BLaER1 treated with 17β-estradiol and CSF1 and Interleukin-3, amounts not matched to agents 10 nM and 100 nM (cell line): Measurements from ENCODE around the gene SLC15A4.
A peak's percentile ranks its signal among the peaks of the same experiment; 100 is the strongest.

ENCODE experiments used
- H3K27ac ChIP-seq, 11 experiments: shearing (Covaris generic); formaldehyde crosslinking; 2 replicates each; pipeline ENCODE4 v1.8.1; 2022
- H3K27me3 ChIP-seq, 11 experiments: shearing (Covaris generic); formaldehyde crosslinking; 2 replicates each; pipeline ENCODE4 v1.8.1; 2022
- H3K36me3 ChIP-seq, 11 experiments: shearing (Covaris generic); formaldehyde crosslinking; 2 replicates each; pipeline ENCODE4 v1.8.1; 2022
- H3K4me1 ChIP-seq, 10 experiments: shearing (Covaris generic); formaldehyde crosslinking; 2 replicates each; pipeline ENCODE4 v1.8.1; 2022
- H3K4me2 ChIP-seq, 11 experiments: shearing (Covaris generic); formaldehyde crosslinking; 2 replicates each; pipeline ENCODE4 v1.8.1; 2022
- H3K4me3 ChIP-seq, 10 experiments: shearing (Covaris generic); formaldehyde crosslinking; 2 replicates each; pipeline ENCODE4 v1.8.1; 2022
- H3K9ac ChIP-seq, 11 experiments: shearing (Covaris generic); formaldehyde crosslinking; 2 replicates each; pipeline ENCODE4 v1.8.1; 2022
- H3K9me3 ChIP-seq, 11 experiments: shearing (Covaris generic); formaldehyde crosslinking; replicated peaks in 1 of 11; 2 replicates each; pipeline ENCODE4 v1.8.1; 2022
- H4K20me1 ChIP-seq, 11 experiments: shearing (Covaris generic); formaldehyde crosslinking; 2 replicates each; pipeline ENCODE4 v1.8.1; 2022
- Cebpa-rat ChIP-seq, 11 experiments: shearing (Covaris generic); IDR thresholded peaks; 2 replicates each; pipeline ENCODE4 v1.8.1; 2022

Gene SLC15A4

DNA sequence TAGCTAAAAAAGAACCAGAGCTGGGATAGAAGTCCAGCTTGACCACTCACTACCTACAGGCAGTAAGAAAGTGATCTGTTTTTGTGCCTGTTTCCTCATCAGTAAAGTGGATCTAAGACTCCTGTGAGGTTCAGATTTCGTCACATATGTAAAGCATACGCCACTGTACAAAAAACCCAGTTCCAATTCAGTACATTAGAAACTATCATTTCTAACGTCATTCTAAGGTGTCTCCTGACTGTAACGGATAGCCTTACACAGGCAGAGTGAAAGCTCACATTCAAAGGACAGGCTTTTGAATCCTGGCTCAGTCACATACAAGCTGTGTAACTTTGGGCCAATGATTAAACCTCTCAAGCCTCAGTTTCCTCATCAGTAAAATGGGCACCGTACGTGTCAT, 3.5 kb downstream of the SLC15A4 start:
- Histone ChIP-seq H4K20me1 (peaks cover 60 to 81% (median 76%) of the 10 kb centered on the region in 11 experiments), H3K36me3 (peaks cover 4 to 22% (median 14%) of the 10 kb centered on the region in 11 experiments; a peak in 11 of 22 replicates), H3K4me2 (peak overlapping the region; percentile 81 to 98 (median 95); a peak in 21 of 22 replicates), H3K27ac (peak overlapping the region; percentile 3 to 97 (median 49); a peak in 16 of 22 replicates), H3K9ac (peak overlapping the region in 8 of 11 experiments; percentile 6 to 95 (median 33); a peak in 10 of 22 replicates), H3K9me3 (no peaks in the 10 kb centered on the region), H3K27me3 (no peaks in the 10 kb centered on the region), H3K4me3 (0 out of 20 replicates have a peak overlapping the region, but pooled peaks of 1 of the 10 experiments have one; percentile 97), H3K4me1 (peaks cover 78 to 90% (median 88%) of the 10 kb centered on the region in 10 experiments)
- no peak for TF ChIP-seq Cebpa-rat (IDR thresholded peaks at IDR 0.05)

DNA sequence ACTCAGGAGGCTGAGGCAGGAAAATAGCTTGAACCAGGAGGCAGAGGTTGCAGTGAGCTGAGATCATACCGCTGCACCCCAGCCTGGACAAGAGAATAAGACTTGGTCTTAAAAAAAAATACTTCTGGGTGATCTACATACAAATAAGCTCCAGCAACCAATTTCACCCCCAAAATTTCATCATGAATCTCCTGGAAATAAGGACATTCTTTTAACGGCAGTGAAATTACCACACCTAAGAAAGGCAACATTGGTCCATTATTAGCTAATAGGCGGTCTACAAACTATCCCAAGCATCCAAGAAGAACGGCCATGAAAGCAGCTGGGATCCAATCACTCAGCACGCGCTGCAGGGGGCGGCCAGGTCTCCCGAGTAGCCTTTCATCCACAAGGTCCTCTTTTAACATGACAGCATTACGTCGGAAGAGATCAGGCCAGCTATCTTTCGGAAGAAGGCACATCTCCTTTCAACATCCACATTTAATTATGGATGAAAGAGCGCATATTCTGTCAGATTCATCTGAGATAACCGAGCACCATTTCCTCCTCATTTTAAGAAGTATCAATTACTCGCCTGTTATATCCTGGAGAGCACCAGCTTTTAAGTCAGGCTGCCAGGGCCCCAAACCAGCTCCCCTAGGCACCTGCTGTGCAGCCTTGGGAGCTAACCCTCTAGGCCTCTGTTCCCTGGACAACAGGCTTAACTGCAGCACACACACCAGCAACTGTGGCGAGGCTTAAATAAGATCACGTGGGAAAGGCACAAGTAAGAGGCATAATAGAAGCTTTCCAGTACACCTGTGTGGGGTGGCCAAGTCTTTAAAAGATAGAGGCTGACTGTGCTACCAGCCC, 4.2 kb downstream of the SLC15A4 start:
- Histone ChIP-seq H3K4me3 (no peak overlapping the region), H3K36me3 (peaks cover 11 to 29% (median 22%) of the 10 kb centered on the region in 11 experiments), H4K20me1 (peaks cover 68 to 89% (median 83%) of the 10 kb centered on the region in 11 experiments), H3K4me1 (peaks cover 73 to 90% (median 86%) of the 10 kb centered on the region in 10 experiments), H3K9me3 (no peaks in the 10 kb centered on the region; a peak in 1 of 22 replicates), H3K4me2 (peak overlapping the region; percentile 81 to 98 (median 95); a peak in 19 of 22 replicates), H3K27ac (peak overlapping the region in 3 of 11 experiments; percentile 3 to 95 (median 25); a peak in 3 of 22 replicates), H3K27me3 (no peaks in the 10 kb centered on the region), H3K9ac (peak overlapping the region in 3 of 11 experiments; percentile 10 to 95 (median 44); a peak in 3 of 22 replicates)
- TF ChIP-seq Cebpa-rat (IDR thresholded peaks at IDR 0.05), result no peak

GRCh38 chr12:128818065-128819022, 5.4 kb downstream of the SLC15A4 start:
- H3K4me1 ChIP-seq, result peaks cover 70 to 90% (median 85%) of the 10 kb centered on the region in 10 experiments
- no peak for TF ChIP-seq Cebpa-rat (IDR thresholded peaks at IDR 0.05)
- no peaks in the 10 kb centered on the region; a peak in 1 of 22 replicates for H3K9me3 ChIP-seq
- no peak overlapping the region for H3K4me3 ChIP-seq
- H3K27me3 ChIP-seq, result no peaks in the 10 kb centered on the region
- H3K9ac ChIP-seq, result peak overlapping the region in 10 of 11 experiments; percentile 2 to 59 (median 30); a peak in 14 of 22 replicates
- peak overlapping the region; percentile 61 to 98 (median 94) for H3K4me2 ChIP-seq
- H4K20me1 ChIP-seq, result peaks cover 70 to 100% (median 92%) of the 10 kb centered on the region in 11 experiments
- peaks cover 23 to 41% (median 34%) of the 10 kb centered on the region in 11 experiments for H3K36me3 ChIP-seq
- peak overlapping the region in 9 of 11 experiments; percentile 17 to 53 (median 41); a peak in 16 of 22 replicates for H3K27ac ChIP-seq

GRCh38 chr12:128817111-128818015, 6.4 kb downstream of the SLC15A4 start:
- H3K4me2 ChIP-seq, result peak overlapping the region; percentile 61 to 98 (median 94)
- no peak for TF ChIP-seq Cebpa-rat (IDR thresholded peaks at IDR 0.05)
- H3K27me3 ChIP-seq, result no peaks in the 10 kb centered on the region
- H3K27ac ChIP-seq, result peak overlapping the region in 9 of 11 experiments; percentile 15 to 53 (median 36); a peak in 13 of 22 replicates
- no peak overlapping the region for H3K4me3 ChIP-seq
- H3K4me1 ChIP-seq, result peaks cover 65 to 89% (median 77%) of the 10 kb centered on the region in 10 experiments
- H3K9me3 ChIP-seq, result peaks cover 0 to 5% (median 0%) of the 10 kb centered on the region in 11 experiments; a peak in 1 of 22 replicates
- H3K36me3 ChIP-seq, result peaks cover 32 to 51% (median 43%) of the 10 kb centered on the region in 11 experiments
- peak overlapping the region in 7 of 11 experiments; percentile 2 to 59 (median 32); a peak in 8 of 22 replicates for H3K9ac ChIP-seq
- peaks cover 68 to 100% (median 94%) of the 10 kb centered on the region in 11 experiments for H4K20me1 ChIP-seq

DNA sequence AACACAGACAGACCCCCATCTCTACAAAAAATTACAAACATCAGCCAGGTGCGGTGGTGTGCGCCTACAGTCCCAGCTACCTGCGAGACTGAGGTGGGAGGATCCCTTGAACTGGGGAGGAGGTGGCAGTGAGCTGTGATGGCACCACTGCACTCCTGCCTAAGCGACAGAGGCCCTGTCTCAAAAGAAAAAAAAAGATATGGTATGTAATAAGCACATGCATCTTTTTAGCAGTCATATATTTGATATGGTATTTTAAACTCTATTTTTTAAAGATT, 7.2 kb downstream of the SLC15A4 start:
- Histone ChIP-seq H3K4me2 (peak overlapping the region; percentile 60 to 98 (median 94)), H3K27me3 (no peaks in the 10 kb centered on the region), H3K36me3 (peaks cover 35 to 59% (median 50%) of the 10 kb centered on the region in 11 experiments), H3K9ac (0 out of 22 replicates have a peak overlapping the region, but pooled peaks of 1 of the 11 experiments have one; percentile 23), H3K4me1 (peaks cover 57 to 89% (median 71%) of the 10 kb centered on the region in 10 experiments), H3K27ac (peak overlapping the region in 2 of 11 experiments; percentile 14 to 39; a peak in 4 of 22 replicates), H3K4me3 (no peak overlapping the region), H4K20me1 (peaks cover 63 to 100% (median 96%) of the 10 kb centered on the region in 11 experiments), H3K9me3 (peaks cover 0 to 6% (median 0%) of the 10 kb centered on the region in 11 experiments; a peak in 1 of 22 replicates)
- no peak for TF ChIP-seq Cebpa-rat (IDR thresholded peaks at IDR 0.05)

- Histone ChIP-seq H3K27ac (peak overlapping the region in 3 of 11 experiments; percentile 14 to 39 (median 27); a peak in 6 of 22 replicates), H3K9ac (peak overlapping the region in 3 of 11 experiments; percentile 18 to 26 (median 23); a peak in 3 of 22 replicates), H3K36me3 (peaks cover 35 to 64% (median 50%) of the 10 kb centered on the region in 11 experiments), H3K4me3 (peak overlapping the region in 2 of 10 experiments; percentile 19 to 23; a peak in 2 of 20 replicates), H3K9me3 (peaks cover 0 to 6% (median 0%) of the 10 kb centered on the region in 11 experiments; a peak in 1 of 22 replicates), H4K20me1 (peaks cover 68 to 100% (median 96%) of the 10 kb centered on the region in 11 experiments), H3K4me1 (peaks cover 55 to 89% (median 70%) of the 10 kb centered on the region in 10 experiments), H3K27me3 (no peaks in the 10 kb centered on the region), H3K4me2 (peak overlapping the region; percentile 60 to 98 (median 94))
- no peak for TF ChIP-seq Cebpa-rat (IDR thresholded peaks at IDR 0.05)
Observed at GRCh38 chr12:128815779-128816642, 7.7 kb downstream of the SLC15A4 start.
